ENCODE measurements around the gene NRP1.

DNA sequence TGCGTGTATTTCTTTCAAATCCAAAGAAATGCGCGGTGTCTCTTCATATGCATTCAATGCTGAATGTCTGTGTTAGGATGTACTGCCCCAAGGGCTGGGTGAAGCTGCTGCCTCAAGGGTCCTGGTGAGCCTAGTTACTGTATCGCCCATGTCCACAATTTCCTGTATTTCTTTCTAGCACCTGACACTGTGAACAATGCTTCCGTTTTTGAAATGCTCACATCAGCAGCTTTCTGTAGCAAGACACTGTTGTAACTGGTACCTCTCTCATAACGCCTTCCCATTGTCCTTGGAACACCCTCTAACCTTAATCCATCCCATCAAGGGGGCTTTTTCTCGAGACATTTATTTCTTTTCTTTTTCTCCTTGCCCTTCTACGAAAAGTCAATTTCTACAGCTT is 25.1 kb downstream of the NRP1 start:
- TF ChIP-seq CTCF (IDR thresholded peaks at IDR 0.05; ENCODE audit: low read depth, low read length, missing input control) (no peak), RAD21 (IDR thresholded peaks at IDR 0.05) (no peak), MAX (IDR thresholded peaks at IDR 0.05) (no peak), GABPA (IDR thresholded peaks at IDR 0.05 in 1 of 2, conservative IDR thresholded peaks at IDR 0.05 in 1 of 2) (no peak), HNF4A (conservative IDR thresholded peaks at IDR 0.05) (no peak), YY1 (IDR thresholded peaks at IDR 0.05) (no peak), REST (IDR thresholded peaks at IDR 0.05) (no peak), EGR1 (IDR thresholded peaks at IDR 0.05; ENCODE audit: low read depth in 2 of 2) (no peak), JUND (IDR thresholded peaks at IDR 0.05) (no peak), TAF1 (conservative IDR thresholded peaks at IDR 0.05) (no peak), ATF3 (IDR thresholded peaks at IDR 0.05) (no peak)
